Hematopoietic multipotent progenitor cell (in vitro differentiated cells): Measurements from ENCODE around the gene ANGEL1. TPM values are rescaled to one million over a fixed set of nuclear protein-coding genes. Genes with fewer than 3 reads are reported as not detected.
A peak's percentile ranks its signal among the peaks of the same experiment; 100 is the strongest.

Source experiments
- DNase-seq, 3 donors: peaks; one replicate each; pipeline ENCODE4 v3.0.0-alpha.2; 2011 to 2015; ENCODE audit warnings: low read depth in 2 of 3, low spot score in 2 of 3
- total RNA-seq: library from RNA; depleted of rRNA; stranded (reverse); fragments of >200 nt; gene quantifications from one replicate; pipeline ENCODE4 v1.2.3, GENCODE V29; 2012

ANGEL1 gene
- total RNA-seq, 1 donor, result 18.3 TPM

DNA sequence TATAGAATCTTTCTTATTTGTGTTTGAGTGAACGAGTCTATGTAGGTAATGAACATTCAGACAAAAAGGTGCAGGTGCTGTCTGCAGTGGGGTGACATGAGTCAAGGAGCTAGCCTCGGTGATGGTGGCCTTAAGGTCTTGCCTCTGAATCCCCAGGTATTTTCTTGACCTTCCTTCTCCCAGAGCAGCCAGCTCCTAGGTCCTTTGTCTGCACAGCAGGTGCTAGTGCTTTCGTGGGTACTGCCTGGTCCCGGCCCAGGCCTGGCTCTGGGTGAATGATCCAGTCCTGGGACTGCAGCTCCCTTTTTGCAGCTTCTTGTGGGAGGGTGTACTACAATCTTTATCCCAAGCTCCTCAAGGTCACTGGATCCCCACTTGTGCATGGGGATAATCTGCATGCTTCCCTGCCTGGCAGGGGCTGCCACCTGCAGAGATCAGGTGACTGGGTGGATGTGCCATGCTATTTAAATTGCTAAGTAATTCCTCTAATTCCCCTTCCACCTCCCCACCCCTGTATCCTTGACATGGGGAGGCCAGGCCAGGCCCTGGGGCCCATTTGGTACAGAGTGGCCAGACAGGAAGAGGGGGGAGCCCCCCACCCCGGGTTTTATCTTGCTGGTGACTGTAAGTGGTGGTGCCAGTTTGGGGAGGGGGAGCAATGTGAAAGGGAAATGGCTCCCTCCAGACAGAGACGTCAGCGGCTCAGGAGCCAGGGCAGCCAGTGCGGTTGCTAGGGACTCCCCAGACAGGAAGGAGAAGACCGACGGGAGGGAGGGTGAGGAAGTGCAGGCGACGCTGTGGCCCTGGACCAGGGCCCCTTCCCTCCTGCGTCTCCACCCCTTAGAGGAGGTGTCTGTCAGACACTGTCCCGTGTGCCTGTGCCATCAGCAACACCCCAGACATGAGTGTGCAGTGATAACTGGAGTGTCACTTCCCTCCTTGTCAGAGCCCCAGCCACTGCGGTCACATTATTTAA is 44.7 kb downstream of the ANGEL1 start:
- peak; percentile 66 to 98 (median 98) for DNase-seq

DNA sequence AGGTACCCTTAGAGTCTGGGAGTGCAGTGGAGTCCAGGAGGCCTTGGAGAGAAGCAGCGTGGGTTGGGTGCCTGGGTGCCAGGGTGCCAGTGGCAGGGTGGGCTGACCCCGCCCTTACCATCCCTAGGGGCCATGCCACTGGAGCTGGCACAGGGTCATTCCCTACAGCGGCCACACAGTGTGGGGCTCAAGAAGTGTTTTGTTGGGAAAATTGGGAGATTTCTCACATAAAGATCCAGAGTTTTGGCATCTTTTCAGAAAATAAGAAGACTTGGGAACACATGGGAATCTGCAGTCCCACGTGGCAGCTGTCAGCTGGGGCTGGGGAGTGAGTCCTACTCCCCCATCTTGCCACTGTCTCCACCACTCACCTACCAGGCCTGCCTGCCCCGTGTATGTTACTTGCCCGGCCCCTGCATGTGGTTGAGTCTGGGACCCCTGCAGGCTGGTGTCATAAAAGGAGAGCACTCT is 47.2 kb downstream of the ANGEL1 start:
- no peak for DNase-seq

DNA sequence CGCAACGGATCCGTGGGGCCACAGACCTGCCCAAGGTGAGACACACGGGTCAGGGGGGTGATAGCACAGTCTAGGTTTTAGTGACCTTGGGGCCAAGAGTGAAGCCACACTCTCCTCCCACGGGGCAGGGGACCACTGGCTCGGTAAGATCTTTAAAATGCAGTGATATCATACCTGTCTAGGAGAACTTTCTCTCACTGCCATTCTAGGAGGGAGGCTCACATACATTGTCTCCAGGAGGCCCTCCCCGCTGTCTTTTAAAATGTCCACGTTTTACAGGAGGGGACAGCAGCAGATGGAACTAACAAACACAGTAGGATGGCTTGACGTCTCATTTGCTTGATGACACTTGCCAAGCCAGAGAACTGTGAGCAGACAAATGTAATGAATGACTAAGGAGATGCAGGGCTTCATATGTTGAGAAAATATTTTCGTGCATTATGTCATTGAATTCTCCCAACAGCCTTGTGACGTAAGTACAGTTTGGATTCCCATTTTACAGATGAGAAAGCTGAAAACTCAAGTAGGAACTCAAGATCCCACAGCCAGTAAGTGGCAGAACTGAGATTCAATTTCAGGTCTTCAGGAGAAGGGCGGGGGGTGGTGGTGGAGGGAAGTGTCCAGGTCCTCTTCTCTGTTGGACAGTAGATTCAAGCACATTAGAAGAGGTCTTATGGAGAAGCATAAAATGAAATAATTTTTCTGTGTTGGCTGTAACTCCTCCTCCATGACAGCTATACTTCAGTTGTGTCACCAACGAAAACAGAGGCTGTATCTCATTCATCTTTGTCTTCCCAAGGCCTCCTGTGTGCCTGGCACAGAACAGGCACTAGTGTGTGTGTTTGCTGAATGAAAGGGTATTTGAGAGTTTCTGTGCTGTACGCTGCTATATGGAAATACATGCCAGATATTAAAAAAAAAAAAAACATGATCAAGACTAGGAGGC is 49.3 kb downstream of the ANGEL1 start:
- DNase-seq, result no peak

DNA sequence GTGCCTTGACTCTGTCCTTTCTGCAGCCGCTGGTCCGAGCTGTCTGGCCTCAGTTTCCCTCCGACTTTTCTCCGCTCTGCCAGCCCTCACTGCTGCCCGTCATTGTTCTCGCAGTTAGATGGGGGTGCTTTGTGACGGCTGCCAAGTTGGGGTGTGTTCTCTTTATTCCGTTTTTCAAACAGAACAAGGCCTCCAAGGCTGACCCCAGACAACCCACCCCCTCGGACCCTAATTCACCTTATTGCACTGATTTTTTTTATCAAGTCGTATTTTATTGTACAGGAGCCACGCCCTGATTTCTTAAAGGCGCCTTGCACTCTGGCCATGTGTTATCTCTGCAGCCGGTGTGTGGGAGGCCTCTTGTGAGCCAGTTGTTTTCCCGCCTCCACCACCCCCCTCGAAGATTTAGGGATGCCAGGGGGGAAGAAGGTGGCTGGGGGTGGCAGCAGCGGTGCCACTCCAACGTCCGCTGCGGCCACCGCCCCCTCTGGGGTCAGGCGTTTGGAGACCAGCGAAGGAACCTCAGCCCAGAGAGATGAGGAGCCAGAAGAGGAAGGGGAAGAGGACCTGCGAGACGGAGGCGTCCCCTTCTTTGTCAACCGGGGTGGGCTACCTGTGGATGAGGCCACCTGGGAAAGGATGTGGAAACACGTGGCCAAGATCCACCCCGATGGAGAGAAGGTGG is 50.1 kb downstream of the ANGEL1 start:
- no peak for DNase-seq

DNA sequence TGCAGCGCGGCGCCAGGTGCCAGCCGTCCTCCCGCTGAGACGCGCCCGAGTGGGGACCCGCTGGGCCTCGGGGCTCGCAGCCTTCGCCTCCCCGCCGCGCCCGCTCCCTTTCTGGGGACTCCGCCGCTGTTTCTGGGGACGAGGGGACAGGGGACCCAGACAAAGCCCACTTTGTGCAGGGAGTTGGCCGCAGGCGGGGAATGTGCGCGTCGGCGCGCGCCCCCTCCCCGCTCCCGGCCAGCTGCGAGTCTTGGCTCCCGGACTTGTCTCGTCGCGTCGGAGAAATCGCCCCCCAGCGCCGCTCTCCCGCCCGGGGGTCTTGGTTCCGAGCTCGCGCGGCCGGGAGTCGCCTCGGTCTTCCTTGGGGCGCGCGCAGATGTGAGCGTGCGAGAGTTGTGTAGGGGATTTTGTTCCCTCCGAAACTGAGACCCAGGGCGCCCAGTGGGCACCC is 50.7 kb downstream of the ANGEL1 start:
- DNase-seq, result no peak

DNA sequence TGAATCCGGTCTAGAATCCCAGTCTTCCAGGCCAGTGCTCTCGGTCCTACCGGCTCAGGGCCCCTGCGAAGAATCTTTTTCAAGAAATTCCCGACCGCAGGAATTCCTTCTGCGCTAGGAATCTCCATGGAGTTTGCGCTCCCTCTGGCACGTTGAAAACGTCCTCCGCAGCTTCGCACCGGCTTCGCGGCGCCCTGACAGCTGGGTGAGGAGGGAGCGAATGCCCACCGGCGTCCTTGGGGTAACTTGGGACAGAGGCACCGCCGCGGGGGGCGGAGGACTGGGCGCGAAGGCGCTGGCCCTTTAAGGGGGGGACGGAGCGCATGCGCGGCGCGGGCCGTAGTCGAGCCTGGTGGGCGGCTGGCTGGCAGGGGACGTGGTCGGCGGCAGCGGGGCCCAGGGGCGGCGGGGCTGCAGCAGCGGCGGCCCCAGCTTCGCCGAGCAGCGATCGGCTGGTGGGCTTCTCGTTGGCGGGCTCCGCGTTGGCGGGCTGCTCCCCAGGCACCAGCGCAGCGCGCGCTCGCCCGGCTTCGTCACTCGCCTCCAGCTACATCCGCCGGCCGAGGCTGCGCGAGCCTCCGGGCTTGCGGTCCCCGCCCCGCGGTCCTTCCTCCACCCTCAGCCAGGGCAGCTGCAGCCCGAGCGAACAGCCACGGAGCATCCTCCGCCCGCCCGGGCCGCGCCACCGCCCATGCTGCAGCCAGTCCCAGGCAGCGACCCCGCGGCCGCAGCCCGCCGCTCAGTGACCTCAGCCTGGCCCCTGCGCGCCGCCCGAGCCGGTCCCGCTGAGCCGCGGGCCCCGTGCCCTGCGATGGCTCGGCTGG is 51.3 kb downstream of the ANGEL1 start, which contains the start of gene VASH1:
TSS of gene VASH1 (plus strand) at position 333 of the 824 bp plus-strand sequence. CDS start 1,354 bp downstream, outside the sequence.
- DNase-seq, result peak in 2 of 3 donors; percentile 56 to 66

DNA sequence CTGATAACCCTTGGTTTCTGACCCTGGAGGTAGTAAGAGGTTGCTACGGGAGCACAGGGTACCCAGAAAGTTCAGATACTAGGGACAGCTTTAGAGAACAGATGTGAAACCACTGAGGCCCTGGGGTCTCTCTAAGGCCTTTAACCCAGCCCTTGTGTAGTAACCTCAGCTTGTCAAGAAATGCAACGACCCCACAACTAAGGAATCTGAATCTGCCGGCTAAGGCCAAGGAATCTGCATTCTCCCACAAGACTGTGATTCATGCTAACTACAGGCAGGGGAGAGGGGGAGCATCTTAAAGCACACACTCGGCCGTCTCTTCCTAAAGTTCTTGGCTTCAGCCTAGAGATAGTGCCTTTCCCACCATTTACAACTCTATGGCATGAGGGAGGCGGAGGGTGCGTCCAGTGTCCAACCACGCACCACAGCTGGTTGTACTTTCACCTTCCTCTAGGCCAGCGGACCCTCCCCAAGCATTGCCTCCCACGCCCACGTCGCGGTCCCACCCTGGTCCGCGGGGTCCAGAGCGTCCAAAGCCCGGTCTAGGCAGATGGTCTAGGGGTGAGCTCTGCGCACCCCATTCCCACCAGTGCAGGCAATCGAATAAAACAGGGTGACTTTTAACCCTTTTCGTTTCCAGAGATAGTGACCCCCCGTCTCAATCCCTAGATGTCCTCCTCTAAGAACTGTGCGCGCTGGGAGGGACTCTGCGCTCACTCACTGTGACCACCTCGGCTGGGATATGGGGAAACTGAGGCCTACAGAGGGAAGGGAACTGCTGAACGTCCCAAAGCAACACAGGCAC is 52.1 kb downstream of the ANGEL1 start:
- DNase-seq, result no peak

DNA sequence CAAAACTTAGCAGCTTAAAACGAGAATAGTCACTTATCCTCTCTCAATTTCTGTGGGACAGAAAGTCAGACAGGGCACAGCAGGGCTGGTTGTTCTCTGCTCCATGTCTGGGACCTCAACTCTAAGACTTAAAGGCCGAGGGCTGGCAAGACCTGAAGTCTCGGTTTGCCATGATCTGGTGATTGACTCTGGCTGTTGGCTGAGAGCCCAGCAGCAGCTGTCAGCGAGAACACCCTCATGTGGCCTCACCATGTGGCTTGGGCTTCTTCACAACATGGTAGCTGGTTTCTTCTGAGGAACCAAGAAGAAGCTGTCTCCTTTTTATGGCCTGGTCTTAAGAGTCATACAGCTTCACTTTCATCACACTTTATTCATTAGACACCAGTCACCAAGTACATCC is 53.1 kb downstream of the ANGEL1 start:
- no peak for DNase-seq

DNA sequence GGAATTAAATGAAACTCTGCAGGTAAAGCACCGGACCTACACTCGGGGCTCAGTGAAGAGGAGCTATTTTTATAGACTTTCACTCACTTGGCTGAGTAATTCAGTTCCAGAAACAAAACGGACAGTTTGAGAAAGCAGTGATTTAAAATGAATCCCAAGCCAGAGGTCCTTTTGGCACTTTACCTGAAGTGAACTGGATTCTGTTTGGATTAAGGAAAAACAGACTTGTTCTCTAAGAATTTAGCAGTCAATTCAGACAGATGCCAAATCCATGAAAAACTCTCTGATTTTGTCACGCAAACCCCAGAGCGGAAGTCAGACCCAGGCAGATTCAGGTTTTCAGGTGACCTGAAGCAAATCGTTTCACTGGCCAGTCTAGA is 56.3 kb downstream of the ANGEL1 start:
- no peak for DNase-seq

DNA sequence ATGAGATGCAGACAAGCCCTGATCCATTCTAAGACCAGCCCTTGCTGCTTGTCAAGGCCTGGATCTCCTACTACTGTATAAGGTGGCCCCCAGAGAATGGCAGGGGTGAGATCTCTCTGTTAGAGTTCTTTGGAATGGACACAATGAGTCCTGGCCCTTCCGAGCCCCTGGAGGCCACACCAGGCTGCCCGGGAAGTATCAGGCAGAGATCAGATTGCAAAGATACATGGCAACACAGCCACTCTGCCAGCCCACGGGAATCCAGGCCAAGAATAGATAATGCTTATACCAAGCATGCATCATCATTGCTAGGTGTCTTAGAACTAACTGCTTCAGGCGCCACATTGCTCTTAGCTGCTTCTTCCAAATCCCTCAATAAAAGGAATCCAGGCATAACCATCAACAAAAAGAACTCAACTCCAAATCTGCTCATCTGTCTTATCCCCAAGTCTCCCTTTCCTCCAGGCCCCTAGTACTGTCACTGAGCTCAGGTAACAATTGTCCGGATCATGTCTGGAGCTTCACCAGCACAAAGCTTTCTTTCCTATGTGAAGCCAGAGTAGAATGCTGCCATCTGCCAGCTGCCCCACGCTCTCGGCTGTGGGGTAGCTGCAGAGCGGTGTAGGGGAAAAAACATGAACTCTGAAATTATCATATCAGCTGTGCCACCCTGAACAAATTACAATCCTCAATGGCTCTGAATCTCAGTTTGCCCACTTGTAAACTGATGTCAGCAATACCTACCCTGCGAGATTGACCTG is 56.9 kb downstream of the ANGEL1 start:
- no peak for DNase-seq

DNA sequence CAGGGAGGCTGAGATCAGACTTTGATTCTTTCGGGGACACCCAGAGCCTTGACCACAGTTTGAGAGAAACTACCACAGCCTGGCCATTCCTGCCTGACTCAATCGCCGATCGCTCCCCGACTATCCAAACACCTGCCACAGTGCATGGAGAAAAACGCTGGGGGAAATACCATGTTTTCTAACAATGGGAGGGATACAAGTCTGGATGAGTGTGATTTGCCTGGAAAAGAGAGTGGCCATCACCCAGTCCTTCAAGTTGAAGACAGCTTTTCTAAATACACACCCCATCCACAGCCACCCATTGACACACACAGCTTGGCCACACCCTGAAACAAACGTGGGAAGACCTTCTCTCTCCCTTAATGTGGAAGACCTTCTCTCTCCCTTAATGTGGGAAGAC is 58.1 kb downstream of the ANGEL1 start:
- no peak for DNase-seq

DNA sequence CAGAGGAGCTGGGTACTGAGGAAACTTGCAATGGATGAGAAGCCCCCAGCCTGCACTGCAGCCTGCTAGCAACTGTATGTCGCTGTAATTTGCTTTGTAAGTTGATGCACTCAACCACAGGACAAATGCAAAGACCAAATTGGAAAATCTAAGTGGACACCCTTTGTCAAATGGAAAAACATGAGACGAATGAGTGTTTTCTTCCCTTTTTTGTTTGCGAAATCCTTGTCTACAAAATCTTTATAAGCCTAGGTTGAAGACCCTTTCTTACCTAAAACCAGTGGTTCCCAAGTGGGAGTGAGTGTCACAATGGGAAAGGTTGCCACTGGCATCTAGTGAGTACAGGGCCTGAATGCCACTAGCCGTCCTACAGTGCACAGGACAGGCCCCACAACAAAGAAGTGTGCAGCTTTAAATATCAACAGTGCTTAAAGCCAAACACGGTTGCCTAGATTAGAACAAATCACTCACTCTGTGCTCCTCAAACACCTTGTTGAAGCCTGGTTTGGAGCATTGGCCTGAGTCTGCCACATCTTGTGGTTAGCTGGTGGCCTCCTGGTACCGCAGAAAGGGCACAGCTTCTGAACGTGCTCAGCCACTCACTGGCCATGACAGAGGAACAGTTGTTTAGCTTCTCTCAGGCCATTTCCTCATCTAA is 59.0 kb downstream of the ANGEL1 start:
- no peak for DNase-seq

DNA sequence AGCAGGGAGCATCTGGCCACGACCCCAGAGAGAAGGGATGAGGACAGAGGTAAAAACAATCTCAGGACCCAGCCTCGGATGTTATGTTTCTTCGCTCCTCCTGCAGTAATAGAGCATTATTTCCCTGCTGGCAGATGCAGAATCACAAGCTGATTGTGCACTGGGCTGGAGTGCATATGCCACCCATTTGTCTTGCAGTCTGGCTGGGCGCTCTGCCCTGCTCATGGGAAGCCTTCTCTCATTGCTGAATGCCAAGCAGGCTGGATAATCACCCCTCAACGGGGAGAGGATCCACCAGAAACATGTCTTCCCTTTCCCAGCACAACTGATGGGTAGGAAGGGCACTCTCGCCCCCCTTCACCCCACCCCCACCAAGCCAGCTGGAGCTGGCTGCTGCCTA is 59.9 kb downstream of the ANGEL1 start:
- no peak for DNase-seq

DNA sequence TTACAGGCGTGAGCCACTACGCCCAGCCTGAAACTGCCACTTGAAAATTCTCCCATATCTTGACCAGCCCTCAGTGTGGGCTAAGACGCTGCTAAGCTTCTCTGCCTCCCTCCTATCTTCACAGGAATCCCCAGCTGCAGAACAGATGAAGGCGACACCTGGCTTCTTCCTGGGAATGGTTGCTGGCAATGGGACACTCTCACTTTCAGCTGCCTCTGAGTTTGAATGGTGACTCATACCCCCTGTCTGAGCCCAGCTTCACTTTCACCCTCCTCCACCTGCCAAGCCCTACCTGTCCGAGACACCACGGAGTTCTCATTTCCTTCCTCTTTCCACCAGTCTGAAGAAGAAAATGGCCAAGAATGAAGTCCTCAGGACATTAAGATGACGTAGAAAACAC is 69.7 kb downstream of the ANGEL1 start:
- peak in 2 of 3 donors; percentile 50 to 73 for DNase-seq

DNA sequence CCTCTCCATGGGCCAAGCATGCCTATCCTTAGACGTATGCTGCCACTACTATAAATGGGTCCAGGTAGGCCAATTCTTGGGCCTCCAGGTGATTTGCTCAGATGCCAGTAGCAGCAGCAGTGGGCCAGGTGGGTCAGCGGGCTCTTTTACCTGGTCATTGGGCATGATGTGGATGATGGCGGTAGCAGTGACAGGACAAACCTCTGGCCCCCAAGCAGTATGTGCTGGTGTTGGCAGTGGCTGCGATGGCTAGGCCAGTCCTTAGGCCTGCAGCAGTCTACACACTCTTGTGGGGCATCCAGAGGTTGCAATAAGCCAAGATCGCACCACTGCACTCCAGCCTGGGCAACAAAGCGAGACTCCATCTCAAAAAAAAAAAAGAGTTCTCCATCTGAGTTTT is 70.5 kb downstream of the ANGEL1 start:
- no peak for DNase-seq

DNA sequence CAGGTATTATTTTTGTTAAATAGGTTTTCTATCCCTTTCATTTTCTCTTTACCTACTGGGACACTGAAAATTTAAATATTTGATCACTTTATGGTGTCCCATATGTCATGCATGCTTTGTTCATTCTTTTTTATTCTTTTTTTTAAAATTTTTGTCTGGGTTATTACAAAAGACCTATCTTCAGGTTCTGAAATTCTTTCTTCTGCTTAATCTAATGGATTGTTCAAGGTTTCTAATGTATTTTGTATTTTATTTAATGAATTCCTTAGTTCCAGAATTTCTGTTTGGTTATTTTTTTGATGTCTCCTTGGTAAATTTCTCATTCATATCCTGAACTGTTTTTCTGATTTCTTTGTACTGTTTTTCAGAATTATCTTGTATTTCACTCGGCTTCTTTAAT is 71.6 kb downstream of the ANGEL1 start:
- no peak for DNase-seq
